Testis (tissue), 2 donors: ENCODE measurements around the gene ZNF100.

Source experiments
- POLR2A ChIP-seq: fragments of 450-650 bp; IDR thresholded peaks from one replicate; pipeline ENCODE4 v1.6.1; 2017; ENCODE audit warnings: antibody characterized with exemption, mild to moderate bottlenecking, moderate library complexity
- TF ChIP-seq, protein P1 (sequence below), 3 experiments: fragments of 450-650 bp in 2 of 3; fragments of 200-600 bp in 1 of 3; sonication (generic) in 1 of 3; IDR thresholded peaks; one replicate each; pipeline ENCODE4 v1.5.1; 2016 to 2019; ENCODE audit warnings: antibody characterized with exemption in 3 of 3, mild to moderate bottlenecking in 2 of 3, moderate library complexity in 1 of 3

DNA sequence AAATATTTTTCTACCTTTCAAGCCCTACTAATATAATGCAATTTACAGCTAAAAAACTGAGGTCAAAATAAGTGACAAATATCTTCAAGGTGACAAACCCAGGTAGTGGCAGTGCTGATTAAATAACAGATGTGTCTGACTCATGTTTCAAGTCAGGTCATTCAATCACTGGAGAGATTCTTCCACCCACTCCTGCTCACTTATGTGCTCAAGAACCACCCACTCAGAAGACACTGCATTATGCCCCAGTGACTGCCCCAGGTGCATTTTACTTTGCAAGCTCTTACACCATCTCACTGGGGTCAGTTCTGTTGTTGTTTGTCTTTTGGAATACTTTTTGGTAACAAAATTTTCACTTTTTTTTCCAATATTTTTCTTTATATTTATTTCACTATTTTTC lies 2.2 kb downstream of the ZNF100 start:
- TF ChIP-seq POLR2A = no peak
- TF ChIP-seq, protein P1, sequence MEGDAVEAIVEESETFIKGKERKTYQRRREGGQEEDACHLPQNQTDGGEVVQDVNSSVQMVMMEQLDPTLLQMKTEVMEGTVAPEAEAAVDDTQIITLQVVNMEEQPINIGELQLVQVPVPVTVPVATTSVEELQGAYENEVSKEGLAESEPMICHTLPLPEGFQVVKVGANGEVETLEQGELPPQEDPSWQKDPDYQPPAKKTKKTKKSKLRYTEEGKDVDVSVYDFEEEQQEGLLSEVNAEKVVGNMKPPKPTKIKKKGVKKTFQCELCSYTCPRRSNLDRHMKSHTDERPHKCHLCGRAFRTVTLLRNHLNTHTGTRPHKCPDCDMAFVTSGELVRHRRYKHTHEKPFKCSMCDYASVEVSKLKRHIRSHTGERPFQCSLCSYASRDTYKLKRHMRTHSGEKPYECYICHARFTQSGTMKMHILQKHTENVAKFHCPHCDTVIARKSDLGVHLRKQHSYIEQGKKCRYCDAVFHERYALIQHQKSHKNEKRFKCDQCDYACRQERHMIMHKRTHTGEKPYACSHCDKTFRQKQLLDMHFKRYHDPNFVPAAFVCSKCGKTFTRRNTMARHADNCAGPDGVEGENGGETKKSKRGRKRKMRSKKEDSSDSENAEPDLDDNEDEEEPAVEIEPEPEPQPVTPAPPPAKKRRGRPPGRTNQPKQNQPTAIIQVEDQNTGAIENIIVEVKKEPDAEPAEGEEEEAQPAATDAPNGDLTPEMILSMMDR (IDR thresholded peaks at IDR 0.05) = no peak
